Stimulated activated CD4-positive, alpha-beta T cell treated with anti-CD3 and anti-CD28 coated beads, Interleukin-1b, Interleukin-23, amount 100 ng/mL, for 4 hours (primary cell): ENCODE data around the gene NUP35.

ENCODE experiments used
- DNase-seq, 2 donors: peaks; one replicate each; pipeline ENCODE4 v3.0.0-alpha.2; 2020; ENCODE audit warnings: low read depth in 2 of 2

NUP35 gene

DNA sequence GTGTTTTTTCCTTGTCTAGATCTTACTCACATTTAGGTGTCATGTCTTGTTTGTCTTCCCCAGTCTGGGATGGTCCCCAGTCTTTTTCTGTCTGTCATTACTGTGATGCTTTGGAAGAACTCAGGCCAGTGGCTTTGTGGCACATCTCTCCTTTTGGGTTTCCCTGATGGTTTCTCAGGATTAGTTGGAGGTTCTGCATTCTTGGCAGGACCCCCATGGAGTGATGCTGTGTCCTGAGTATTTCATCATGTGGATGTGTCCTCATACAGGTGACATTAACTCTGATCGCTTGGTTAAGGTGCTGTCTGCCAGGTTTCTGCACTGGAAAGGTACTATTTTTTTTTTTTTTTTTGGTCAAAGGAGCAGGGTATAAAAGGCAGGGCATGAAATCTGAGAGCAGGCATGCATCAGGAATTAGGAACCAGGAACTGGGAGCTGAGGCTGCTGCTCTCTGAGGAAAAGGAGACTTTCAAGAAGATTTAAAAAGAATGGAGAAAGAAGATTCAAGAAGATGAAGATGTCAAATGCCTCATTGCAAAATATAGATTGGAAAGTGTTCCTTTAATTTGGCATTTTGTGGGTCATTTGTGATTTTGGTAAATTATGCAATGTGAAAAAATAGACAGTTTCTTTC is 85.3 kb downstream of the NUP35 start:
- DNase-seq = no peak
